ENCODE measurements around the gene ITPK1.
"Not testable (repeated sequence)": the region's sequence is repeated elsewhere in the genome, so short reads cannot be mapped to it uniquely, and the experiment has no call there.

The ITPK1 gene

GRCh38 chr14:93115821-93116675 is at the start of gene ITPK1:
Gene ITPK1 (minus strand): TSS chr14:93115925. CDS start chr14:93115163, 762 bp downstream.
- DNase-seq (ENCODE audit: insufficient read length, low spot score), result peak; percentile 51
- FAIRE-seq, result no peak

GRCh38 chr14:93163564-93163963 is 47.8 kb upstream of the ITPK1 start:
- FAIRE-seq, result no peak
- no peak for DNase-seq (ENCODE audit: insufficient read length, low spot score)

GRCh38 chr14:93161411-93161940 is 45.8 kb upstream of the ITPK1 start:
- FAIRE-seq, result no peak
- DNase-seq (ENCODE audit: insufficient read length, low spot score), result no peak

GRCh38 chr14:93160353-93160801 is 44.7 kb upstream of the ITPK1 start:
- DNase-seq (ENCODE audit: insufficient read length, low spot score) (peak; percentile 36), FAIRE-seq (no peak)

GRCh38 chr14:93159625-93160352 is 44.1 kb upstream of the ITPK1 start:
- not testable (repeated sequence) for DNase-seq (ENCODE audit: insufficient read length, low spot score); FAIRE-seq

GRCh38 chr14:93158349-93158748 is 42.6 kb upstream of the ITPK1 start:
- not testable (repeated sequence) for FAIRE-seq; DNase-seq (ENCODE audit: insufficient read length, low spot score)

- FAIRE-seq (no peak), DNase-seq (ENCODE audit: insufficient read length, low spot score) (no peak)
These were observed 41.1 kb upstream of the ITPK1 start for GRCh38 chr14:93156693-93157369.

- FAIRE-seq (no peak), DNase-seq (ENCODE audit: insufficient read length, low spot score) (no peak)
These were observed 39.9 kb upstream of the ITPK1 start for GRCh38 chr14:93155667-93156066.

GRCh38 chr14:93153121-93153520 is 37.4 kb upstream of the ITPK1 start:
- FAIRE-seq (no peak), DNase-seq (ENCODE audit: insufficient read length, low spot score) (no peak)

- no peak for DNase-seq (ENCODE audit: insufficient read length, low spot score)
- FAIRE-seq, result no peak
These were observed 34.8 kb upstream of the ITPK1 start for GRCh38 chr14:93150227-93151208.

- FAIRE-seq (no peak), DNase-seq (ENCODE audit: insufficient read length, low spot score) (no peak)
These were observed 33.3 kb upstream of the ITPK1 start for GRCh38 chr14:93148979-93149378.

GRCh38 chr14:93146119-93146518 is 30.4 kb upstream of the ITPK1 start:
- DNase-seq (ENCODE audit: insufficient read length, low spot score) (no peak), FAIRE-seq (no peak)

- FAIRE-seq (no peak), DNase-seq (ENCODE audit: insufficient read length, low spot score) (no peak)
These were observed 27.3 kb upstream of the ITPK1 start for GRCh38 chr14:93142854-93143652.

GRCh38 chr14:93137864-93138263 is 22.1 kb upstream of the ITPK1 start:
- DNase-seq (ENCODE audit: insufficient read length, low spot score), result no peak
- no peak for FAIRE-seq

- not testable (repeated sequence) for FAIRE-seq; DNase-seq (ENCODE audit: insufficient read length, low spot score)
These were observed 20.8 kb upstream of the ITPK1 start for GRCh38 chr14:93136508-93136907.

GRCh38 chr14:93136009-93136408 is 20.3 kb upstream of the ITPK1 start:
- no peak for FAIRE-seq
- no peak for DNase-seq (ENCODE audit: insufficient read length, low spot score)

- no peak for FAIRE-seq
- DNase-seq (ENCODE audit: insufficient read length, low spot score), result no peak
These were observed 19.7 kb upstream of the ITPK1 start for GRCh38 chr14:93135399-93135798.

- DNase-seq (ENCODE audit: insufficient read length, low spot score) (no peak), FAIRE-seq (no peak)
These were observed 17.7 kb upstream of the ITPK1 start for GRCh38 chr14:93133464-93133863.
